Type B pancreatic cell (in vitro differentiated cells): ENCODE data around the gene B3GNT7. TPM values are rescaled to one million over a fixed set of nuclear protein-coding genes. Genes with fewer than 3 reads are reported as not detected.

Experiments used
- DNase-seq: peaks from one replicate; pipeline ENCODE4 v3.0.0; 2021; ENCODE audit warnings: mixed read lengths; ENCODE audit not compliant: unreplicated experiment; ENCODE audit errors: extremely low spot score
- H3K27ac Mint-ChIP-seq: 2 replicates; pipeline ENCODE4 v1.8.0; 2021; ENCODE audit warnings: mild to moderate bottlenecking, mixed read lengths
- H3K27me3 Mint-ChIP-seq: 2 replicates; pipeline ENCODE4 v1.8.0; 2021; ENCODE audit warnings: mixed read lengths
- H3K36me3 Mint-ChIP-seq: 2 replicates; pipeline ENCODE4 v1.8.0; 2021; ENCODE audit warnings: mixed read lengths
- H3K4me1 Mint-ChIP-seq: one replicate; pipeline ENCODE4 v1.8.0; 2021; ENCODE audit warnings: mixed read lengths; ENCODE audit not compliant: unreplicated experiment
- H3K4me3 Mint-ChIP-seq: 2 replicates; pipeline ENCODE4 v1.8.0; 2021; ENCODE audit warnings: mild to moderate bottlenecking, mixed read lengths
- H3K9me3 Mint-ChIP-seq: 2 replicates; pipeline ENCODE4 v1.8.0; 2021; ENCODE audit warnings: mixed read lengths
- CTCF ChIP-seq: fragments of 200-600 bp; sonication (generic); conservative IDR thresholded peaks from 2 replicates; pipeline ENCODE4 v1.5.0; 2021; ENCODE audit warnings: antibody characterized with exemption, mild to moderate bottlenecking
- total RNA-seq: library from RNA; stranded (reverse); gene quantifications from 2 replicates; pipeline ENCODE4 v1.2.1, GENCODE V29; 2021; ENCODE audit warnings: low replicate concordance

The B3GNT7 gene
- total RNA-seq, 1 donor from 2014 or later, result 6.8 TPM

GRCh38 chr2:231409776-231410175, 14.3 kb downstream of the B3GNT7 start:
- Mint-ChIP-seq H3K36me3 (no peaks in the 10 kb centered on the region), H3K27me3 (peaks cover 12% of the 10 kb centered on the region), H3K4me1 (peaks cover 25% of the 10 kb centered on the region), H3K27ac (no peak overlapping the region), H3K4me3 (no peak overlapping the region), H3K9me3 (no peaks in the 10 kb centered on the region)
- DNase-seq, result no peak
- no peak for TF ChIP-seq CTCF

- no peaks in the 10 kb centered on the region for H3K36me3 Mint-ChIP-seq
- H3K27me3 Mint-ChIP-seq, result peaks cover 12% of the 10 kb centered on the region
- peak; percentile 72 for TF ChIP-seq CTCF
- H3K27ac Mint-ChIP-seq, result peak overlapping the region; percentile 34
- H3K4me3 Mint-ChIP-seq, result no peak overlapping the region
- H3K4me1 Mint-ChIP-seq, result peaks cover 20% of the 10 kb centered on the region
- DNase-seq, result no peak
- no peaks in the 10 kb centered on the region for H3K9me3 Mint-ChIP-seq
Observed at GRCh38 chr2:231410293-231411004, 14.9 kb downstream of the B3GNT7 start.

GRCh38 chr2:231411237-231411636, 15.7 kb downstream of the B3GNT7 start:
- Mint-ChIP-seq H3K27ac (peak overlapping the region; percentile 85), H3K36me3 (no peaks in the 10 kb centered on the region)
- no peak for TF ChIP-seq CTCF

GRCh38 chr2:231411831-231412617, 16.5 kb downstream of the B3GNT7 start:
- peak; percentile 94 for TF ChIP-seq CTCF
- Mint-ChIP-seq H3K27me3 (peaks cover 12% of the 10 kb centered on the region), H3K36me3 (no peaks in the 10 kb centered on the region), H3K4me3 (peak overlapping the region; percentile 87), H3K9me3 (no peaks in the 10 kb centered on the region), H3K27ac (peak overlapping the region; percentile 85), H3K4me1 (peaks cover 14% of the 10 kb centered on the region)
- peak; percentile 94 for DNase-seq

More at GRCh38 chr2:231411237-231411636, 15.7 kb downstream of the B3GNT7 start:
- peaks cover 14% of the 10 kb centered on the region for H3K4me1 Mint-ChIP-seq
- peaks cover 12% of the 10 kb centered on the region for H3K27me3 Mint-ChIP-seq
- DNase-seq, result no peak
- peak overlapping the region; percentile 87 for H3K4me3 Mint-ChIP-seq
- no peaks in the 10 kb centered on the region for H3K9me3 Mint-ChIP-seq

- H3K27me3 Mint-ChIP-seq, result peaks cover 12% of the 10 kb centered on the region
- DNase-seq, result no peak
- TF ChIP-seq CTCF, result no peak
- peak overlapping the region; percentile 82 for H3K4me3 Mint-ChIP-seq
- H3K4me1 Mint-ChIP-seq, result peaks cover 14% of the 10 kb centered on the region
- no peaks in the 10 kb centered on the region for H3K9me3 Mint-ChIP-seq
- no peaks in the 10 kb centered on the region for H3K36me3 Mint-ChIP-seq
- no peak overlapping the region for H3K27ac Mint-ChIP-seq
Observed at GRCh38 chr2:231412618-231412963, 17.1 kb downstream of the B3GNT7 start.
